DMS114 treated with DMSO at 0.1 percent for 48 hours (cell line): ENCODE measurements around the gene NOC3L.
"Not testable (repeated sequence)": the region's sequence is repeated elsewhere in the genome, so short reads cannot be mapped to it uniquely, and the experiment has no call there.

Source experiments
- DNase-seq: peaks from one replicate; lab custom pipeline; 2025; ENCODE audit not compliant: unreplicated experiment; lab: John Stamatoyannopoulos, UW

NOC3L gene, protein sequence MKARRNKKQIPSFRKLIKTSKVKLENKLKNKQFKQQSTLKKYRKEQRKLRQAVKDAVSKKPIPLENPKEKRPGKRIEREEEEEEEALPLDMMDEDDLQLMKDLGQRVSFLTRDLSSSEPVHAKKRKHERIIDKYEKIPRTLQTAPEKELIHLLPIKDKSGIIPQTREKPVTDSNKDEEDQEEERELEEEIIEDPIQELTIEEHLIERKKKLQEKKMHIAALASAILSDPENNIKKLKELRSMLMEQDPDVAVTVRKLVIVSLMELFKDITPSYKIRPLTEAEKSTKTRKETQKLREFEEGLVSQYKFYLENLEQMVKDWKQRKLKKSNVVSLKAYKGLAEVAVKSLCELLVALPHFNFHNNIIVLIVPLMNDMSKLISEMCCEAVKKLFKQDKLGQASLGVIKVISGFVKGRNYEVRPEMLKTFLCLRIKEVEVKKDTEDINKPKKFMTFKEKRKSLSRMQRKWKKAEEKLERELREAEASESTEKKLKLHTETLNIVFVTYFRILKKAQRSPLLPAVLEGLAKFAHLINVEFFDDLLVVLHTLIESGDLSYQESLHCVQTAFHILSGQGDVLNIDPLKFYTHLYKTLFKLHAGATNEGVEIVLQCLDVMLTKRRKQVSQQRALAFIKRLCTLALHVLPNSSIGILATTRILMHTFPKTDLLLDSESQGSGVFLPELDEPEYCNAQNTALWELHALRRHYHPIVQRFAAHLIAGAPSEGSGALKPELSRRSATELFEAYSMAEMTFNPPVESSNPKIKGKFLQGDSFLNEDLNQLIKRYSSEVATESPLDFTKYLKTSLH

DNA sequence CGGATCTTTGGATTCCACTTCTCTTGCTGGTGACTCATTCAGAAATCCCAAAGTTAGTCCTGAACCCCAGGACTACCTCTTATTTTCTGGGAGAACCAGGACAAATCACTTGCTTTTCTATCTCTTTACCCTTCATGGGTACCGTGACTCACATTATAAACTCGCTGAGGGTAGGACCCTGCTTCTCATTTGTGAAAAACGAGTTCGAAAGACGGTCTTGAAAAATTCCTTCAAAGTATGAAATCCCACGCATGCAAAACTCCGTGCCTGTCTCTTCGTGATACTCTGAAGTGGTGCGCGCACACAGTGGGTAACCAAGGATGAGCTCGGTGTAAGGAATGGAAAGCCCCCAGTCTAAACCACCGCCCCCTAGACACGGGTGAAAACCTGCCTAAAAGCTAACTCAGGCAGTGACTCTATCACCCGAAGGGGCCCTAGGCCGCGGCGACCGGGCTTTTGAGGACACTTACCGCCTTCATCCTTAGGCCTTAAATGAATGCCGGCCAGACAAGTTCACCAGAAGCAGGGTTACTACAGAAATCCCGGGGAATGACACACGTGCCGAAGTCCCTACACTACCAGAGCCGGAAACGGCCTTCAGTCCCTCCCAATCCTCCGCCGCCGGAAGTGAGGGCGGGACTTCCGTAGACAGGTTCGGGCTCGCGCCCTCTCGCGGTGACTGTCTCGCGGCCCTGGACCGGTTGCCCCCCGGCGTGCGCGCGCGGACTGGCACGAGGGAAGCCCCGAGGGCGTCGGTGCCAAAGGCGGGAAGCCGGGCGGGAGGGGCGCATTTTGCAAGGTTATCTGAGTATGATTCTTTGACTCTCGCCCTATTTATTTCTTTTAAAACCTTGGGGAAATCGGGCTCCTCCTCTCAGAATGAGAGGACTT lies at the start of gene NOC3L:
Gene NOC3L, minus strand, starts transcription at position 580 of the 891 bp plus-strand sequence. Its CDS starts 101 bp downstream, at position 479.
- DNase-seq = peak; percentile 93

DNA sequence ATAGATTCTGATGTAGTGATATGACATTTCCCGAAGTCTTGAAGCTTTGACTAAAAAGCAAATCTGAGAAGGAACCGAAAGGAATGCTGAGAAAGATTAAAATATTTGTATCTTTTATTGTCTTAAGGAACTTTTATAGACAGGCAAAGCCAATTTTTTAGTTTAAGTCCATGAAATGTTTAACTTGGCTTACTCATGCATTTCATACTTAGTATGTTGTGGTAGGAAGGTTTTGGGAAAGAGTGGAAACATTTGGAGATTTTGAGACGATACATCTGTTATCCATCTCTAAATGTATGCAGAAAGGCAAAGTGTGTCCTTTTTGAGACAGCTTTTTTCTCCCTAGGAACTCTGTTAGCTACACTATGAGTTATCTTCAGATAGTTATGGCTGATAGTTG lies 49.7 kb upstream of the NOC3L start:
- DNase-seq = no peak

DNA sequence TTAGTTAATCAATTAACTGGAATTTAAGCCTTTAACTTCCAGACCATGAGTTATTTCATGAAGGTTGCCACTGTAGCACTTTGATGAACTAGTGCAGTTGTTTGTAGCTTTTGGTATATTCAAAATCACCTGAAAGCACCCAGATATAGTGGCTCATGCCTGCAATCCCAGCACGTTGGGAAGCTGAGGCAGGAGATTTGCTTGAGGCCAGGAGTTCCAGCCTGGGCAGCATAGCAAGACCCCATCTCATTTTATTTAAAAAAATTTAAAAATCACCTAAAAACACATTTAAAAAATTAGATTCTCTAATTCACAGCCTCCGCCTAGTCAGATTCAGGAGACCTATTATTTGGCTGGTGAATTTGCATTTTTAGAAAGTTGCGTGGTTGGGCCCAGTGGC lies 48.6 kb upstream of the NOC3L start:
- no peak for DNase-seq

DNA sequence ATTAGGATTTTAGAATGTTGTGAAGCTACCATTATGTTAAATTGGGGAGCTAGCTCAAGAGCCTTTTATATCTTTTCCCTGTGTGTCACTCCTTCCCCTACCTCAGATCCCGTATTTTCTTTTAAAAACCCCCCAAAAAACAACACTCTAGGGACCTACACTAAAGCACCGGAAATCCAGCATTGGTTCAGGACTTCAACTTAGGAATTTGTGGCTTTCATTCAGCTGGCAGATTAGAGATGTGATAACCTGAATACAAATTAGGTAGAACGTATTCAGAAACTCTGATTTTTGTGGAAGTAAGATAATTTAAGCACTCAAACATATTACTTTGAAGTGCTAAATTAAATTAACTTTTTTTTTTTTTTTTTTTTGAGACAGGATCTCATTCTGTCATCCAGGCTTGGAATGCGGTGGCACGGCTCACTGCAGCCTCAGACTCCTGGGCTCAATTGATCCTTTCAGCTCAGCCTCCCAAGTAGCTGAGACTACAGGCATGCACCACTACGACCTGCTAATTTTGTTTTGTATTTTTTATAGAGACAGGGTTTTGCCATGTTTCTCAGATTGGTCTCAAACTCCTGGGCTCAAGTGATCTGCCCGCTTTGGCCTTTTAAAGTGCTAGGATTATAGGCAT lies 46.4 kb upstream of the NOC3L start:
- no peak for DNase-seq

DNA sequence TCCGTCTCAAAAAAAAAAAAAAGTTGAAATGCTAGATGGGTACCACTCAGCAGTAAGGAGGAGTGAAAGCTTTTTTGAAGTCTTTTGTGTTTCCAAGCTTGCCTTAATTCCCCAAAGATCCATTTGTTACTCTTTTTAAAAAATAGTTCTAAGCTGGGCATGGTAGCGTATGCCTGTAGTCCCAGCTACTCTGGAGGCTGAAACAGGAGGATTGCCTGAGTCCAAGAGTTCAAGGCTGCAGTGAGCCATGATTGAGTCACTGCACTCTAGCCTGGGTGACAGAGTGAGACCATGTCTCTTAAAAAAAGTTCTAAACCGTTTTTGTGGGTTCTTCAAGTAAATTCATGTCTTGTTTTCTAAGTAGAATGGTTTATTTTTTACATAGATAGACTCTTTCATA lies 44.9 kb upstream of the NOC3L start:
- no peak for DNase-seq

DNA sequence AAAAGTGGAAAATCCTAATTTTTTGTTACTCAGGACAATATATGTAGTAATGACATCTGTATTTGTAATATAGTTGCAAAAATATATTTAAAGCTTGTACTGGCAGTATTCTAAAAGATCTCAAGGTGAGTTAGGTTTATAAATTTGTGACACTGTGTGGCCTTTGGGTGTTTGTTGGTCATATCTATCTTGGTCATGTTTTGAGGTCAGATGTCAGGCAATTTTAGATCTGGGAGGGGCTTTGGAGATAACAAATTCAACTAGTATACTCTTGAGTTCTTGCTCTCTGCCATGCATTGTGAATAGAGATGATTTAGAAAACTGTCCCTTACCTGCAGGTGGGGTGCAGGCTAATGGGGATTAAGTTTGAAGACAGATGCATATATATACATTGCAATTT lies 42.7 kb upstream of the NOC3L start:
- no peak for DNase-seq

DNA sequence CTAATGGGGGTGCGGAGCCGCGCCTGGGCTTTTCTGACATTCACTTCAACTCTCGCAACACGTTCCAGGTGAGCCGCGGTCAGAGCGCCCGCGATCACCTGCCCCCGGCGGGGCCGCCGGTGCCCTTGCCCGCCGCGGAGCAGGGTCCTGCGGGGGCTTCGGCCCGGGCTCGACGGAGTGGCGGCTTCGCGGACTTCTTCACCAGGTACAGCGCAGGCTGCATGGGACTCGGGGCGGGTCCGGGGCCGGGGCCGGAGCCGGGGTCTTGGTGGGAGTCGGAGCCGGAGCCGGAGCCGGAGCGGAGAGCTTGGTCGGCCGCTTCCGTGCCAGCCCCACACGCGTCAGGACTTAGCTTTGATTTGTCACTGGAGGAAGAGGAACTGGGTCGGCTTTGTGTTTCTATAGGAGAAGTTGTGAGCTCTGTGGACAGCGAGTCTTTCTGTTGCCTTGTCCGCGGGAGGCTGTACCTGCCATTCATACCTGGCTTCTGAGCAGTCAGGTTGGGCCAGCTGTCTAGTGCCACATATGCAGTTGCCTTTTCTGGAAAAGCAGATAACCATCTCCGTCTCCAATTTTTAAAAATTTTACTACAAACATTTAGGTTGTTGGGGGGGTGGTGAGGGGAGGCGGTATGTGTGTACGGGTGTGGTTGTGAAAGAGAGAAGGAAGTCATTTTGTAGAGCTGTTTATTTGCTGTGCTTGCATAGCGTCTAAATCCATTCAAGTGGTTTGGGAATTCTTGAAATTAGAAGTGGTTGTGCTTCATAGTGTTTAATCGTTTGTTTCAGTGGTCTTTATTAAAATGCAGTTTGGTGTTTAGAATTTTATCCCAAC lies 40.9 kb upstream of the NOC3L start:
- DNase-seq = peak; percentile 69

DNA sequence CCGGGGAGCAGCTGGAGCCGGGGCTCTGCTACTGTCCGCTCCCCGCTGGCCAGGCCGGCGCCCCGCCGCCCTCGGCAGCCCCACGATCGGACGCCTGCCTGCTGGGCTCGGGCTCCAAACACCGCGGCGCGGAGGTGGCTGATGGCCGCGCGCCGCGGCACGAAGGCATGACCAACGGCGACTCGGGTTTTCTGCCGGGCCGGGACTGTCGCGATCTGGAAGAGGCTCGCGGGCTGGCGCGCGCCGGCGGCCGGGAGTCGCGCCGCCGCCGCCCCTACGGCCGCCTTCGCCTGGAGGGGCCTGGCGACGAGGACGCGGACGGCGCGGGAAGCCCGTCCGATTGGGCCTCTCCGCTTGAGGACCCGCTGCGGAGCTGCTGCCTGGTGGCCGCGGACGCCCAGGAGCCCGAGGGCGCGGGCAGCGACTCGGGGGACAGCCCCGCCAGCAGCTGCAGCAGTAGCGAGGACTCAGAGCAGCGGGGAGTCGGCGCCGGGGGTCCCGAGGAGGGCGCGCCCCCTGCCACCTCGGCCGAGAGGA lies 40.2 kb upstream of the NOC3L start:
- no peak for DNase-seq

DNA sequence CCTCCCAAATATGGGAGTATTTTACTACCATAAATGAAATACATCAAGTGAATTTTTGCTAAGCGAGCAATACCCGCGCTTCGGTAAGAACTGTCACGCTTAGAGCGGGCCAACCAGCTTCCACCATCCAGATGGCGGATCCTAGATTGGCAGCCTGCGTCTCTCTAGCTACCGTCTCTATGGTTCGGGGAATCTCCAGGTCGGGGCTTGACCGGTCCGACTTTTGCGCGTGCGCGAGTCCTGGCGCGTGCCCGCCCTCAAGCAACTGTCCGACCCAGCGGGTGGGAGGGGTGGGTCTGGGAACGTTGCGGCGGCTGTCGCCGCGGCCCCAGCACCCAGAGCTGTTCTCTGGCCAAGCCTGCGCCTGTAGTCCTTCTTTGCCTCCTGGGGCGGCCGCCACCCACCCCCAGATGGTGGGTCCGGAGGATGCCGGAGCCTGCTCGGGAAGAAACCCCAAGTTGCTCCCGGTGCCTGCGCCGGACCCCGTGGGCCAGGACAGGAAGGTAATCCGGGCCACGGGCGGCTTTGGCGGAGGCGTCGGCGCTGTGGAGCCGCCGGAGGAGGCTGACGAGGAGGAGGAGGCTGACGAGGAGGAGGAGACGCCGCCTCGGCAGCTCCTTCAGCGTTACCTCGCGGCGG lies 39.6 kb upstream of the NOC3L start, which contains the start of gene TBC1D12:
Gene TBC1D12, plus strand, starts transcription at position 338 of the 639 bp plus-strand sequence. Its CDS starts 73 bp downstream, at position 411.
- peak; percentile 97 for DNase-seq

DNA sequence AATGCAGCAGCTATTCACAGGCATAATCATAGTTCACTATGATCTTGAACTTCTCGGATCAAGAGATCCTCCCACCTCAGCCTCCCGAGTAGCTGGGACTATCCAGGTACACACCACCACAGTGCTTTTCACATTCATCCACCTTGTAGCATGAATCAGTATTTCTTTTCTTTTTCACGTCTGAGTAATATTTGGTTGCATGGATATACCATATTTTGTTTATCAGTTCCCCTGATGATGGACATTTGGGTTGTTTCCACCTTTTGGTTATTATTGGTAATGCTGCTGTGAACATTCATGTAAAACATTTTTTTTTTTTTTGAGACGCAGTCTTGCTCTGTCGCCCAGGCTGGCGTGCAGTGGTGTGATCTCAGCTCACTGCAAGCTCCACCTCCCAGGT lies 36.0 kb upstream of the NOC3L start:
- DNase-seq = no peak

DNA sequence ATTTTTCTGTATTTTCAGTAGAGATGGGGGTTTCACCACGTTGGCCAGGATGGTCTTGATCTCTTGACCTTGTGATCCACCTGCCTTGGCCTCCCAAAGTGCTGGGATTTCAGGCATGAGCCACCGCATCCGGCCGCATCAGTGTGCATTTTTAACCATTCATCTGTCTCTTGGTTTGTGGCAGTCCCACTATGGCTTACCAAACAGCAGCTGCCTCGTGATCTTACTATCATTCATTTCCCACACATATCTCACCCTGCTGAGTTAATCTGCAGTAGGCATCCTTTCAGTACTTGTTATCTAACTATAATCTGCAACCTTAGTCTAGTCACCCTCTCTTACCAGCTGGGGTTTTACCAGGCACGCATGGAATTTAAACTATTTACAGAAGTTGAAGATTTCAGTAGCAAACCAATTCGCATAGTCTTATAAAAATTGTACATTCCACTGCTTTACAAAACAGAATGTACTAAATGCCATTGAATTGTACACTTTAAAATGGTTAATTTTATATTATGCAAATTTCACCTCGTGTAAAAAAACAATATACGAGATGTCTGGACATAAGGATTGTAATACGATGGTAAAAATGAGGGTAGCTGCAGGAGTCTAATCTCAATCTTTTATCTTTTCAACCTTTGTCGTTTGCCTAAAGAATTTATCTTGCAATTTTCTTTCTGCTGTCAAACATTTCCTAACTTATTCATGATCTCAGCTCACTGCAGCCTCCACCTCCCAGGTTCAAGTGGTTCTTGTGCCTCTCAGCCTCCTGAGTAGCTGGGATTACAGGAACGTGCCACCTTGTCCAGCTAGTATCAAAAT lies 35.0 kb upstream of the NOC3L start:
- no peak for DNase-seq

DNA sequence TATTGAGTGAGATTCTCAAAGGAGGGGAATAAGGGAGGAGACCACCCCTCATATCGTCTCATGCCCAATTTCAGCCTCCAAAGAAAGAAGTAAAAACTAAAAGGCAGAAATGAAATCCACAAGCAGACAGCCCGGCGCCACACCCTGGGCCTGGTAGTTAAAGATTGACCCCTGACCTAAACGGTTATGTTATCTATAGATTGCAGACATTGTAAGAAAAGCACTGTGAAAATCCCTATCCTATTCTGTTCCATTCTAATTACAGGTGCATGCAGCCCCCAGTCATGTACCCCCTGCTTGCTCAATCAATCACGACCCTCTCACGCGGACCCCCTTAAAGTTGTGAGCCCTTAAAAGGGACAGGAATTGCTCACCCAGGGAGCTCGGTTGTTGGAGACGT lies 29.4 kb upstream of the NOC3L start:
- not testable (repeated sequence) for DNase-seq

DNA sequence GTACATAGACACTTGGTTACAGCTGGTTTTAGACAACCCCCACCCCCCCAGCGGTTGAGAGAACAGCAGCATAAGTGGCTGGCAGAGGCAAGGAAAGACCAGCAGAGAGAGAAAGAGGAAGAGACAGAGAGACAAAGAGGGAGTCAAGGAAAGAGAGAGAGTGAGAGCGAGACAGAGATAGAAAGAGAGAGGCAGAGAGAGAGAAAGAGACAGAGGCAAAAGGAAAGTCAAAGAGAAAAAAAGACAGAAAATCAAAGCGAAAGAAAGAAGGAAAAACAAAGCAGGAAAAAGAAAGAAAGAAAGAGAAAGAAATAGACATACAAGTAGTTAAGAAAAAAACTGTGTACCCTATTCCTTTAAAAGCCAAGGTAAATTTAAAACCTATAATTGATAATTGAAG lies 23.0 kb upstream of the NOC3L start:
- not testable (repeated sequence) for DNase-seq

DNA sequence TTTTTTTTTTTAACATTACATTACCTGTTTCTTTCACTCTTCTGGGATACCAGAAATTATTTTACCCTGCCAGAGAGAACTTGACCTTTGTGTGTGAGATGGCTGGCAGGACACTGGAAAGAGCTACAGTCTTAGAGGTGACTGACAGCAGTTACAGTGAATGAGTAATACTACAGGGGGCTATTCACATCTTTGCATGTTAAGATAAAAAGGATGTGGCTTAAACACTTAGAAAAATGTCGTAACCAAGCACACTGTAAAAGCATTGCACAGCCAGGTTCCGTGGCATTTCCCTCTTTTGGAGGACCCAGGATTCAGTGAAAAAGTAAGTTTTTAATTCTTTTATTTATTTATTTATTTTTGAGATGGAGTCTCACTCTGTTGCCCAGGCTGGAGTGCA lies 20.8 kb upstream of the NOC3L start:
- no peak for DNase-seq

DNA sequence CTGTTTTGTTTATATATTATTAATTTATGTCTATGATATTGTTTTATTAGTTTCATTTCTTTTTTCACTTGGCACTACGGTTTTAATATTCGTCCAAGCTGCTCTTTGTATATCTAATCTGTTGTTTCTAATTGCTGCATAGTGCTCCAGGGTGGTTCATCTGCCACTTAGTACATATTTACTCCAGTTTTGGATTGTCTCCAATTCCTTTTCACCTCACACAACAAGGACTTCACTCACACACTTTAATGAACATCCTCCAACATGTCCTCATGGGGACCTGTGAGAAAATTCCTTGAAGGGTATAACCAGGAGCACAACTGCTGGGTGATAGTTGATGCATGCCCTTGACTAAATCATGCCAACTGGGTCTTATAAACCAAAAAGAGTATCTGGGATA lies 14.1 kb upstream of the NOC3L start:
- no peak for DNase-seq

DNA sequence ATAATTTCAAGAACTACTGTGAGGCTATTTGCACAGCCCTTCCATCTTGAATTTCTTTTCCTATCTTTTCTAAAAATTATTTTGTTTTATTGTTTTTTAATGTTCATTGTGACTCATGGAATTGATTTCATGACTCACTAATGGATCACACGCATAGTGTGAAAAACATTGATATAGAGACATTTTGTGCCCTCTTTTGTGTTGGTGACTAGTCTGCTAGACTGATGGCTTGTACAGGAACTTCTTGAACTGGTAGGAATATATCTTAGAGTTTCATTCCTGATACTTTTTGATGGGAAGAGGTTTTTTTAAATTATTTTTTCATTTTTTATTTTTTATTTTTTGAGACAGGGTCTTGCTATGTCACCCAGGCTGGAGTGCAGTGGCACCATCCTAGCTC lies 12.6 kb upstream of the NOC3L start:
- DNase-seq = no peak

DNA sequence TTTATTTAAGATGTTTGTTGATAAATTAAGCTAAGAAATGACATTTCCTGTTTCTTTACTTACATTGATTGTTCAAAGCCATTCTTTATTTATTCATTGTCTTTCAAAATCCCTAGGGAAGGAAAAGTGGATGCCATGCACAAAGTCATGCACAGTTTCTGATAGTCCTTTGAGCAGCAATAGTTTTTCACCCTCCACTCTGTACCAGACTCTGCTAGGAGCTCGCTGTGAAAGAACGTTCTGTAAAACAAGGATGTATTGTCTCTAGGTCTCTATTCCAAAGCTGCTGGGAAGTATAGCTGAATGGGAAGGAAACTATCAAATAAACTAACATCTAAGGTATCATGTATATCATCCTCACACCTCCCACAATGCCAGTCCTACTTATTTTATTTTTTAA lies 7.8 kb upstream of the NOC3L start:
- no peak for DNase-seq

DNA sequence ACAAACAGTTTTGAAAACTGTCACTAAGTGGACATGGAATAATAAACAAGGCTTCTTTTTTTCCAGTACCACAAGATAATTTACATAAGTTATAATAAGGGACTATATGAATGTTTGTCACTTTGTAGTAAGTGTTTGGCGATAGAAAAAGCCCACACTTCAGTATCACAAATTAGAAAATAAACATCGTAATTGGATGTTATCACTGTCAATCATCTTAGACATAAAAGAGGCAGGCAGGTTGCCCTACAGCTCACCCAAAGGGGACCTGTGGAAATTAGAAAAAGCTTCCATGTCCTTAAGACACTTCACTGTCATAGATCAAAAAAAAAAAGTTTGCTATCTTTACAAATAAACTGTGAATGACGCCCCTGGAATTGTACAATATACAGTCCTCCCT lies 3.6 kb upstream of the NOC3L start:
- no peak for DNase-seq
